SK-N-MC (cell line): ENCODE measurements around the gene CPNE5.

Experiments used
- DNase-seq: peaks from one replicate; pipeline ENCODE4 v3.0.0-alpha.2; 2011; ENCODE audit warnings: low read depth, low spot score
- H3K27ac ChIP-seq: fragments of 200-600 bp; sonication (generic); 2 replicates; pipeline ENCODE4 v1.5.1; 2016; ENCODE audit warnings: mixed run types
- H3K36me3 ChIP-seq: fragments of 200-600 bp; sonication (generic); 2 replicates; pipeline ENCODE4 v1.6.1; 2017; ENCODE audit warnings: antibody characterized with exemption, low read length, mixed read lengths; ENCODE audit not compliant: insufficient read depth
- H3K4me3 ChIP-seq: fragments of 200-600 bp; sonication (generic); 2 replicates; pipeline ENCODE4 v1.5.1; 2016
- H3K9ac ChIP-seq: fragments of 200-600 bp; sonication (generic); 2 replicates; pipeline ENCODE4 v1.8.0; 2017; ENCODE audit warnings: mixed run types, mixed read lengths; ENCODE audit not compliant: insufficient read length
- H3K9me3 ChIP-seq: fragments of 200-600 bp; sonication (generic); 2 replicates; pipeline ENCODE4 v1.6.1; 2017; ENCODE audit warnings: low read depth, mild to moderate bottlenecking, antibody characterized with exemption, low read length, moderate library complexity, mixed read lengths
- EZH2 ChIP-seq: fragments of 200-600 bp; sonication (generic); IDR thresholded peaks from one replicate; pipeline ENCODE4 v1.6.1; 2017; ENCODE audit warnings: antibody characterized with exemption
- FOXP2 ChIP-seq: optimal IDR thresholded peaks from 2 replicates; pipeline ENCODE3; 2011; ENCODE audit warnings: mild to moderate bottlenecking, moderate library complexity; ENCODE audit not compliant: insufficient read depth; ENCODE audit errors: extremely low read length, control extremely low read depth
- POLR2AphosphoS5 ChIP-seq: IDR thresholded peaks from 2 replicates; pipeline ENCODE4 v1.6.1; 2012; ENCODE audit warnings: mild to moderate bottlenecking, low read depth, low read length, borderline replicate concordance

Gene CPNE5

GRCh38 chr6:36825994-36826393, 13.2 kb downstream of the CPNE5 start:
- H3K36me3 ChIP-seq = no peaks in the 10 kb centered on the region
- TF ChIP-seq FOXP2 (no peak), POLR2AphosphoS5 (no peak), EZH2 (no peak)
- no peaks in the 10 kb centered on the region for H3K9me3 ChIP-seq
- H3K9ac ChIP-seq = no peak overlapping the region
- no peak for DNase-seq
- no peak overlapping the region for H3K27ac ChIP-seq
- H3K4me3 ChIP-seq = no peak overlapping the region

DNA sequence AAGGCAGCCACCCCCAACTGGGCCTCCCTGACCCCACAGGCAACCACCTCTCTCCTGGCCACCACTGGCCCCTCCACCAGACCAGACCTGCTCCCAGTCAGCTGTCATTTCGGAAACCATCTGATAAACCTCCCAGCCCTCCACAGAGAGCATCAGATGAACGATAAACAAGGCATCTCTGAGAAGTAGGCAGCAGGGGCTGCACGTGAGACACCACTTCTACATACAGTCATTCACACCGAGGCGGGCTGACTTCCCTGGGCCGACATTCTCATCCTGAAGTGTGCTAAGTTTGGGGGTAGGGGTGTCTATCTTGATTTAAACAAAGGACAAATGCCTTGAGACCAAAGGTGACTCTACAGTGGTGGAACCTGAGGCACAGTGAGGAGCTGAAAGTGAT, 13.8 kb downstream of the CPNE5 start:
- Histone ChIP-seq H3K27ac (no peak overlapping the region), H3K9ac (no peak overlapping the region), H3K9me3 (no peaks in the 10 kb centered on the region), H3K36me3 (no peaks in the 10 kb centered on the region), H3K4me3 (no peak overlapping the region)
- TF ChIP-seq POLR2AphosphoS5 (no peak), EZH2 (no peak), FOXP2 (no peak)
- no peak for DNase-seq

- Histone ChIP-seq H3K36me3 (no peaks in the 10 kb centered on the region), H3K27ac (no peak overlapping the region), H3K4me3 (no peak overlapping the region), H3K9me3 (no peaks in the 10 kb centered on the region), H3K9ac (no peak overlapping the region)
- no peak for TF ChIP-seq FOXP2
- TF ChIP-seq POLR2AphosphoS5 = no peak
- TF ChIP-seq EZH2 = no peak
- DNase-seq = no peak
These were observed 15.0 kb downstream of the CPNE5 start for GRCh38 chr6:36824253-36824652.

DNA sequence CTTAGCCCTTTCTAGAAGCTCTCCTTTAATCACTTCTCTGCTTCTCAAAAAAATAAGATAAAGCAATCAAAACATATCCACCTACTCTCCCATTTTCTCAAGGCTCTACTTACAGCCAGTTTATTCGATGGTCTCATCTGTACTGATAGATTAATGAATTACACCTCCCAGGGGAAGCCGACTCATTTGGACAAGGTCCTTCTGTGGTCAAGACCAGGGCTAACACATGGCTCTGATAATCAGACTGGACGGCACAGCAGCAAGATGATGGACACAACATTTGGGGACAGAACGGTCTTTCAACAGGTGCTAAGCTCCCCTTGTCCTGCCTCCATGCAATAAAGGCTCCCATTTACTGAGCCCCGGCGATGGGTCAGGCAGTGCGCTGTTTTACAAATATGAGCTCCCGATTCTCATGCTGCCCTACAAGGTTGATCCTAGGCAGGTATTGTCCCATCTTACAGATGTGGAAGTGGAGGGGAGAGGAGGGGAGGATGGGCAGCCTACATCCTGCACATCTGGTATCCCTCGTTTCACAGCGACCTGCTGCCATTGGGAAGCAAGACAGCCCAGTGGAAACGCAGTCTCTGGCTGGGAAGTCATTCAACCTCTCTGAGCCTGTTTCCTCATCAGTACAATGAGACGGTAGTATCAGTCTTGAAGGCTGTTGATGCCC, 15.7 kb downstream of the CPNE5 start:
- DNase-seq = no peak
- Histone ChIP-seq H3K27ac (no peak overlapping the region), H3K9me3 (no peaks in the 10 kb centered on the region), H3K4me3 (no peak overlapping the region), H3K9ac (no peak overlapping the region), H3K36me3 (no peaks in the 10 kb centered on the region)
- TF ChIP-seq EZH2 = no peak
- no peak for TF ChIP-seq FOXP2
- TF ChIP-seq POLR2AphosphoS5 = no peak

DNA sequence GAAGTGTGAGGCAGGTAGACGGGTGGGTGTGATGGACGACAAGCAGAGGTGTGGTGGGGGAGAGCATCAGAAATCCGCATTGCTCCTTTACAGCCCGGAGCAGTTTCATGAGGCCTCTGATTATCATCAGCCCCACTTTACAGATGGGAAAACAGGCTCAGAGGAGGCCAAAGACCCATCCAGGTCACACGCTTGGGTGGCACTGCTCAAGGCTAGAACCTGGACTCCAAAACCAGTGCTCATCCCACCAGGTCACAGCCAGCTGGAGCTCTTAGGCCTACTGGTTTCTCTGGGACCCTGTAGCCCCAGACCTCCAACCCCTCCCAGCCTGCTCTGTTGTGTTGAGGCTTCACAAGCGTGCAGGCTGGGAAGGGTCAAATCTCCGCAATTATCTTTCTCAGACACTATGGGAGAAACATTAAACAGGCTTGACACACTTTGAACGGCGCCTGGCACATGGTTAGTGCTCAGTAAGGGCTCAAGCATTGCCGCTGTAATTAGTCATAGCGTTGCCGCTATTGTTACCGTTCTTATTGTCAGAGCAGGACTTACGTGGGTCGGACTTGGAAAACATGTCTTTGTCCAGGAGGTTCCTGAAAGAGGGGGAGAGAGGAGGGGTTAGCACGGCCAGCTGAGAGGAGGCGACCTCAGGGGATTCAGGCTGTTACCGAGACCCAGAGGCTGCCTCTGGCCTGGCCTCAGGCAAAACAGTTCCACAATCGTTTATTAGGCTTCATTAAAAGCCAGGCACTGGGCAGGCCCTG, 16.6 kb downstream of the CPNE5 start:
- TF ChIP-seq POLR2AphosphoS5 (no peak), EZH2 (no peak), FOXP2 (no peak)
- DNase-seq = no peak
- Histone ChIP-seq H3K36me3 (no peaks in the 10 kb centered on the region), H3K4me3 (no peak overlapping the region), H3K9me3 (no peaks in the 10 kb centered on the region), H3K9ac (no peak overlapping the region), H3K27ac (no peak overlapping the region)

DNA sequence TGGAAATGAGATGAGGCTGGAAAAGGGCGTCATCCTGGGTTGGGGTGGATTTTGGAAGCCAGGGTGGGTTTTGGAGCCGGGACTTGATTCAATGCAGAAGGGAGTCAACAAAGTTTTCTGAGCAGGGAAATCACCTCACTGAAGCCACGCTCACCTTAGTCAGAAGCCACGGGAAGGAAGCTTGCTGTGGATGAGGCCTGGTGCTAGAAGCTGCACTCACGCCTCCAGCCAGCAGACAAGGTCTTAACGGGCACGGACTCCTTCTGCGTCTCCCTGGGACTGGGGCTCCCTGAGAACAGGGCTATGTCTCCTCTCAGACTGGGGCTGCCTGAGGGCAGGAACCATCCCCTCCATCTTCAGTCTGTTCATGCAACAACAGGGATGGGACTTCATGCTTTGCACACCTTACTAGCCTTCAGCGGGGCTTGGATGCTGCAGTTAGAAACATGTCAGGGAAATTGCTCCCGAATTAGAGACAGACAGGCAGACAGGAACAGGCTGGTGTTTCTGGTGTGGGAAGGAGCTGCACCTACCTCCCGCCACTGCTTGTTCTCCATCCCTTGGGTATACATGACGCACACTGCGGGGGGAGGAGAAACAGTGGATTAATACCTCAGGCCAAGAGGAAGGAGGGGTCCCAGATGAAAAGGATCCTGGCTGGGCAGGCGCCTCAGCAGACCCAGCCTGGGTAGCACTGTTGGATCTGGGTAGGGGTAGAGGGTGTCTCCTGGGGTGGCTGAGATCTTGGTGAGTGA, 17.5 kb downstream of the CPNE5 start:
- TF ChIP-seq FOXP2 (no peak), EZH2 (no peak), POLR2AphosphoS5 (no peak)
- Histone ChIP-seq H3K27ac (no peak overlapping the region), H3K9me3 (no peaks in the 10 kb centered on the region), H3K36me3 (no peaks in the 10 kb centered on the region), H3K9ac (no peak overlapping the region), H3K4me3 (no peak overlapping the region)
- no peak for DNase-seq

DNA sequence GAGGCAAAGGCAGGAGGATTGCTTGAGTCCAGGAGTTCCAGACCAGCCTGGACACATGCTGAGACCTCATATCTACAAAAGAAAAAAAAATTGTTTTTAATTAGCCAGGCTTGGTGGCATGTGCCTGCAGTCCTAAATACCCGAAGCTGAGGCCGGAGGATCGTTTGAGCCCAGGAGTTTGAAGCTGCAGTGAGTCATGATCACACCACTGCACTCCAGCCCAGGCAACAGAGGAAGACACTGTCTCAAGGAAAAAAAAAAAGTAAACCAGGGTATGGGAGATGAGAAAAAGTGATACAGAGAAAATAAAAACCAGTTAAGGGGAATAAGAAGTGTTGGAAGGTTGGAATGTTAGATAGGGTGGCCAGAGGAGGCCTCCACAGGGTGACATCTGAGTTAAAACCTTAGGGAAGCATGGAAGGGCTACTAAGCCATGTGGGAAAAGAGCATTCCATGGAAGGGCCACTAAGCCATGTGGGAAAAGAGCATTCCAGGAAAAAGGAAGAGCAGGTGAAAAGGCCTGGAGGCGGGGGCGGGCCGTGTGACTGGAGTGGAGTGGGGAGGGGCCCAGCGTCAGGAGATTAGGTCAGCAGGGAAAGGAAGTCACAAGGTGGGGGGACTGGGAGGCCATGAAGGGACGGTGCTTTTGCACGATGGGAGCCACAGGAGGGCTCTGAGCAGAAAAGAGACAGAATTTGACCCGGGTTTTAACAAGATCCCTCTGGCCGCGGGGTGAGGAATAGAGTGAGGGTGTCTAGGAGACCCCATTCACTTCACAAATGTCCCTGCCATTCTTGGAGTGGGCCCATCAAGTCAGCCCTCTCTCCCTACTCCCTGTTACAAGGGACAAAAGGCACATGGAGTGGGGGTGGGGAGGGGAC, 18.3 kb downstream of the CPNE5 start:
- Histone ChIP-seq H3K27ac (no peak overlapping the region), H3K36me3 (no peaks in the 10 kb centered on the region), H3K9me3 (no peaks in the 10 kb centered on the region), H3K4me3 (no peak overlapping the region), H3K9ac (no peak overlapping the region)
- no peak for DNase-seq
- no peak for TF ChIP-seq FOXP2
- TF ChIP-seq POLR2AphosphoS5 = no peak
- TF ChIP-seq EZH2 = no peak

- H3K9ac ChIP-seq = no peak overlapping the region
- H3K27ac ChIP-seq = no peak overlapping the region
- TF ChIP-seq POLR2AphosphoS5 = no peak
- TF ChIP-seq FOXP2 = no peak
- TF ChIP-seq EZH2 = no peak
- no peak for DNase-seq
- H3K9me3 ChIP-seq = no peaks in the 10 kb centered on the region
- no peak overlapping the region for H3K4me3 ChIP-seq
- no peaks in the 10 kb centered on the region for H3K36me3 ChIP-seq
These were observed 20.5 kb downstream of the CPNE5 start for GRCh38 chr6:36818756-36819155.
